ENCODE measurements around the gene DGKG.

Gene DGKG

GRCh38 chr3:186261638-186262037 lies 100.4 kb downstream of the DGKG start:
- peak; percentile 6 to 24 for DNase-seq
- TF ChIP-seq GATA1 (IDR thresholded peaks at IDR 0.05; ENCODE audit: low read depth, low read length) (no peak), POLR2A (IDR thresholded peaks at IDR 0.05; ENCODE audit: low read length) (no peak)

- TF ChIP-seq GATA1 (IDR thresholded peaks at IDR 0.05; ENCODE audit: low read depth, low read length): no peak
- TF ChIP-seq POLR2A (IDR thresholded peaks at IDR 0.05; ENCODE audit: low read length): no peak
- no peak for DNase-seq
Measured at GRCh38 chr3:186260726-186261125, 101.3 kb downstream of the DGKG start.

- TF ChIP-seq POLR2A (IDR thresholded peaks at IDR 0.05; ENCODE audit: low read length) (no peak), GATA1 (IDR thresholded peaks at IDR 0.05; ENCODE audit: low read depth, low read length) (no peak)
- peak; percentile 41 to 67 for DNase-seq
Measured at GRCh38 chr3:186259612-186260383, 102.2 kb downstream of the DGKG start.

GRCh38 chr3:186258968-186259367 lies 103.1 kb downstream of the DGKG start:
- TF ChIP-seq POLR2A (IDR thresholded peaks at IDR 0.05; ENCODE audit: low read length) (no peak), GATA1 (IDR thresholded peaks at IDR 0.05; ENCODE audit: low read depth, low read length) (no peak)
- DNase-seq: no peak

- no peak for DNase-seq
- TF ChIP-seq POLR2A (IDR thresholded peaks at IDR 0.05; ENCODE audit: low read length): no peak
- no peak for TF ChIP-seq GATA1 (IDR thresholded peaks at IDR 0.05; ENCODE audit: low read depth, low read length)
Measured at GRCh38 chr3:186257866-186258265, 104.2 kb downstream of the DGKG start.

- TF ChIP-seq POLR2A (IDR thresholded peaks at IDR 0.05; ENCODE audit: low read length) (no peak), GATA1 (IDR thresholded peaks at IDR 0.05; ENCODE audit: low read depth, low read length) (no peak)
- DNase-seq: peak; percentile 24 to 29
Measured at GRCh38 chr3:186255703-186256331, 106.2 kb downstream of the DGKG start.

- TF ChIP-seq GATA1 (IDR thresholded peaks at IDR 0.05; ENCODE audit: low read depth, low read length): no peak
- TF ChIP-seq POLR2A (IDR thresholded peaks at IDR 0.05; ENCODE audit: low read length): no peak
- DNase-seq: no peak
Measured at GRCh38 chr3:186254676-186255650, 107.1 kb downstream of the DGKG start.

- TF ChIP-seq GATA1 (IDR thresholded peaks at IDR 0.05; ENCODE audit: low read depth, low read length): no peak
- TF ChIP-seq POLR2A (IDR thresholded peaks at IDR 0.05; ENCODE audit: low read length): no peak
- DNase-seq: peak; percentile 83 to 85
Measured at GRCh38 chr3:186251948-186252619, 110.0 kb downstream of the DGKG start.

- no peak for TF ChIP-seq GATA1 (IDR thresholded peaks at IDR 0.05; ENCODE audit: low read depth, low read length)
- TF ChIP-seq POLR2A (IDR thresholded peaks at IDR 0.05; ENCODE audit: low read length): no peak
- DNase-seq: no peak
Measured at GRCh38 chr3:186248850-186249249, 113.2 kb downstream of the DGKG start.

GRCh38 chr3:186247821-186248814 lies 113.9 kb downstream of the DGKG start:
- TF ChIP-seq GATA1 (IDR thresholded peaks at IDR 0.05; ENCODE audit: low read depth, low read length) (no peak), POLR2A (IDR thresholded peaks at IDR 0.05; ENCODE audit: low read length) (no peak)
- DNase-seq: peak in 1 of 2 experiments; percentile 14

- TF ChIP-seq POLR2A (IDR thresholded peaks at IDR 0.05; ENCODE audit: low read length): no peak
- no peak for TF ChIP-seq GATA1 (IDR thresholded peaks at IDR 0.05; ENCODE audit: low read depth, low read length)
Measured at GRCh38 chr3:186246941-186247340, 115.1 kb downstream of the DGKG start.

GRCh38 chr3:186244016-186244415 lies 118.0 kb downstream of the DGKG start:
- TF ChIP-seq GATA1 (IDR thresholded peaks at IDR 0.05; ENCODE audit: low read depth, low read length) (no peak), POLR2A (IDR thresholded peaks at IDR 0.05; ENCODE audit: low read length) (no peak)
- no peak for DNase-seq

More at GRCh38 chr3:186246941-186247340, 115.1 kb downstream of the DGKG start:
- no peak for DNase-seq
